Panc1 (cell line): ENCODE data around the gene MGME1. TPM values are rescaled to one million over a fixed set of nuclear protein-coding genes. Genes with fewer than 3 reads are reported as not detected.

ENCODE experiments used
- ATAC-seq: fragments of 200-7000 bp; cut with Tn5 transposase; 2 replicates; pipeline ENCODE4 v1.9.1; 2020; ENCODE audit warnings: mild to moderate bottlenecking, moderate library complexity
- BruUV-seq: library from RNA; stranded (reverse); fragments of 400-500 nt; replicated peaks from 2 replicates; lab custom pipeline; 2021; lab: Mats Ljungman, UMichigan
- CTCF ChIA-PET: fragments of 300-600 bp; sonication (Branson Sonifier 250); formaldehyde crosslinking; loops from one replicate; lab custom pipeline; 2022; ENCODE audit warnings: antibody characterized with exemption; lab: Charles Lee
- POLR2A ChIA-PET: fragments of 300-600 bp; sonication (Branson Sonifier 250); formaldehyde crosslinking; loops from one replicate; lab custom pipeline; 2022; ENCODE audit warnings: antibody characterized with exemption; lab: Charles Lee
- DNase-seq: peaks from one replicate; pipeline ENCODE4 v3.0.0-alpha.2; 2010; ENCODE audit warnings: low read depth, low spot score
- H3K27ac ChIP-seq: 2 replicates; pipeline ENCODE4 v1.5.1; 2011; ENCODE audit warnings: mild to moderate bottlenecking, low read length, inconsistent platforms
- H3K27me3 ChIP-seq: fragments of 200-500 bp; sonication (Bioruptor generic); 2 replicates; pipeline ENCODE4 v1.6.0; 2014; ENCODE audit warnings: low read length, inconsistent platforms; ENCODE audit not compliant: control insufficient read depth, insufficient read depth
- H3K36me3 ChIP-seq: fragments of 200-500 bp; sonication (Bioruptor generic); 2 replicates; pipeline ENCODE4 v1.5.1; 2014; ENCODE audit warnings: inconsistent platforms, mild to moderate bottlenecking, low read length, moderate library complexity; ENCODE audit not compliant: control insufficient read depth, insufficient read depth
- H3K4me1 ChIP-seq: 2 replicates; pipeline ENCODE4 v1.5.1; 2011; ENCODE audit warnings: inconsistent platforms, mild to moderate bottlenecking, low read length, moderate library complexity; ENCODE audit not compliant: control insufficient read depth, insufficient read depth
- H3K4me3 ChIP-seq, 2 experiments: 2 replicates each; pipeline ENCODE4 v1.5.1; 2011 to 2012; ENCODE audit warnings: low read depth in 2 of 2, low read length in 2 of 2, mild to moderate bottlenecking in 2 of 2, inconsistent platforms in 1 of 2, moderate library complexity in 1 of 2
- H3K9me3 ChIP-seq: fragments of 200-500 bp; sonication (Bioruptor generic); 2 replicates; pipeline ENCODE4 v1.5.1; 2014; ENCODE audit warnings: low read depth, mild to moderate bottlenecking, inconsistent platforms, low read length, moderate library complexity; ENCODE audit not compliant: control insufficient read depth, insufficient read depth
- POLR2AphosphoS5 ChIP-seq: IDR thresholded peaks from 2 replicates; pipeline ENCODE4 v1.6.1; 2012; ENCODE audit warnings: mild to moderate bottlenecking, low read depth, low read length, moderate library complexity
- SIN3A ChIP-seq: IDR thresholded peaks from 2 replicates; pipeline ENCODE4 v1.6.1; 2012; ENCODE audit warnings: low read depth, mild to moderate bottlenecking, low read length, moderate library complexity, borderline replicate concordance; ENCODE audit not compliant: insufficient read depth
- TCF7L2 ChIP-seq: IDR thresholded peaks from 2 replicates; pipeline ENCODE4 v1.6.1; 2011; ENCODE audit warnings: mild to moderate bottlenecking, low read depth, low read length, inconsistent platforms
- in situ Hi-C: cut with HindIII; loops from 2 replicates; pipeline ENCODE4 v1.10.0; 2016; ENCODE audit warnings: low sequenced_read_pairs, low pct_unique_long_range_greater_than_20kb
- intact Hi-C: fragments of 100-400 bp; cut with micrococcal nuclease; formaldehyde crosslinking; loops from one replicate; pipeline ENCODE4 v1.10.0; 2022; ENCODE audit not compliant: unreplicated experiment
- total RNA-seq: library from RNA; stranded (reverse); gene quantifications from one replicate; pipeline ENCODE4 v1.2.1, GENCODE V29; 2021; ENCODE audit not compliant: unreplicated experiment
- TF ChIP-seq, protein P1 (sequence below), 2 experiments: IDR thresholded peaks; 2 replicates each; pipeline ENCODE4 v1.6.1; 2011 to 2012; ENCODE audit warnings: low read depth in 2 of 2, control low read depth in 1 of 2, low read length in 1 of 2, mild to moderate bottlenecking in 1 of 2, moderate library complexity in 1 of 2; ENCODE audit not compliant: insufficient read depth in 1 of 2
- TF ChIP-seq, protein P2 (sequence below): fragments of 450-650 bp; IDR thresholded peaks from 2 replicates; pipeline ENCODE4 v1.5.1; 2017; ENCODE audit warnings: mild to moderate bottlenecking

MGME1 gene
- total RNA-seq, 1 experiment from 2014 or later: 27.0 TPM

DNA sequence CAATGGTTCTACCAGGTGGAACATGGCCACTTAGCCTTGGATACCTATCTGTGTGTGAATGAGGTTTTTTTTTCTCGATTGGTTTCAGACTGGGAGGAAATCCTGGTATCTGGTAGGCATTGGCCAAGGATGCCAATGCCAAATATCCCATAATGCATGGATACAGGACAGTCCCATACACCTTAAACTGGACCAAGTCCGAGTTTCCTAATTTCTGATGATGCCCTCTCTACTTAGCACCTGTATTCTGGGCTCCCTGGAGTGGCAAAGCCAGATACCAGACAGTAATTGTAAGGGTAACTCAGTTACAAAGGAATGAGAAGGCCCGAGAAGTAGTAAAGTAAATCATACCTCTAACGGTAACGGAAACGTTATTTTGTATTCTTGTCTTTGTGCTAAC lies 18.1 kb upstream of the MGME1 start:
- Histone ChIP-seq H3K4me1 (no peaks in the 10 kb centered on the region), H3K36me3 (peaks cover 90% of the 10 kb centered on the region), H3K9me3 (no peaks in the 10 kb centered on the region), H3K27ac (no peak overlapping the region), H3K4me3 (no peak overlapping the region), H3K27me3 (no peaks in the 10 kb centered on the region)
- in situ Hi-C loops: no loop called here
- CTCF ChIA-PET: interaction anchor here (1.2 kb wide), 1 partner anchor 12 kb away, joined by 3 read pairs; no protein-coding TSS in a partner anchor
- no peak for DNase-seq
- intact Hi-C loops: no loop called here
- POLR2A ChIA-PET: no interaction called here
- TF ChIP-seq, protein P1, sequence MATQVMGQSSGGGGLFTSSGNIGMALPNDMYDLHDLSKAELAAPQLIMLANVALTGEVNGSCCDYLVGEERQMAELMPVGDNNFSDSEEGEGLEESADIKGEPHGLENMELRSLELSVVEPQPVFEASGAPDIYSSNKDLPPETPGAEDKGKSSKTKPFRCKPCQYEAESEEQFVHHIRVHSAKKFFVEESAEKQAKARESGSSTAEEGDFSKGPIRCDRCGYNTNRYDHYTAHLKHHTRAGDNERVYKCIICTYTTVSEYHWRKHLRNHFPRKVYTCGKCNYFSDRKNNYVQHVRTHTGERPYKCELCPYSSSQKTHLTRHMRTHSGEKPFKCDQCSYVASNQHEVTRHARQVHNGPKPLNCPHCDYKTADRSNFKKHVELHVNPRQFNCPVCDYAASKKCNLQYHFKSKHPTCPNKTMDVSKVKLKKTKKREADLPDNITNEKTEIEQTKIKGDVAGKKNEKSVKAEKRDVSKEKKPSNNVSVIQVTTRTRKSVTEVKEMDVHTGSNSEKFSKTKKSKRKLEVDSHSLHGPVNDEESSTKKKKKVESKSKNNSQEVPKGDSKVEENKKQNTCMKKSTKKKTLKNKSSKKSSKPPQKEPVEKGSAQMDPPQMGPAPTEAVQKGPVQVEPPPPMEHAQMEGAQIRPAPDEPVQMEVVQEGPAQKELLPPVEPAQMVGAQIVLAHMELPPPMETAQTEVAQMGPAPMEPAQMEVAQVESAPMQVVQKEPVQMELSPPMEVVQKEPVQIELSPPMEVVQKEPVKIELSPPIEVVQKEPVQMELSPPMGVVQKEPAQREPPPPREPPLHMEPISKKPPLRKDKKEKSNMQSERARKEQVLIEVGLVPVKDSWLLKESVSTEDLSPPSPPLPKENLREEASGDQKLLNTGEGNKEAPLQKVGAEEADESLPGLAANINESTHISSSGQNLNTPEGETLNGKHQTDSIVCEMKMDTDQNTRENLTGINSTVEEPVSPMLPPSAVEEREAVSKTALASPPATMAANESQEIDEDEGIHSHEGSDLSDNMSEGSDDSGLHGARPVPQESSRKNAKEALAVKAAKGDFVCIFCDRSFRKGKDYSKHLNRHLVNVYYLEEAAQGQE (IDR thresholded peaks at IDR 0.05; ENCODE audit: insufficient read depth in 1 of 2, low read depth in 2 of 2, low read length in 1 of 2): no peak
- TF ChIP-seq POLR2AphosphoS5: no peak
- TF ChIP-seq, protein P2, sequence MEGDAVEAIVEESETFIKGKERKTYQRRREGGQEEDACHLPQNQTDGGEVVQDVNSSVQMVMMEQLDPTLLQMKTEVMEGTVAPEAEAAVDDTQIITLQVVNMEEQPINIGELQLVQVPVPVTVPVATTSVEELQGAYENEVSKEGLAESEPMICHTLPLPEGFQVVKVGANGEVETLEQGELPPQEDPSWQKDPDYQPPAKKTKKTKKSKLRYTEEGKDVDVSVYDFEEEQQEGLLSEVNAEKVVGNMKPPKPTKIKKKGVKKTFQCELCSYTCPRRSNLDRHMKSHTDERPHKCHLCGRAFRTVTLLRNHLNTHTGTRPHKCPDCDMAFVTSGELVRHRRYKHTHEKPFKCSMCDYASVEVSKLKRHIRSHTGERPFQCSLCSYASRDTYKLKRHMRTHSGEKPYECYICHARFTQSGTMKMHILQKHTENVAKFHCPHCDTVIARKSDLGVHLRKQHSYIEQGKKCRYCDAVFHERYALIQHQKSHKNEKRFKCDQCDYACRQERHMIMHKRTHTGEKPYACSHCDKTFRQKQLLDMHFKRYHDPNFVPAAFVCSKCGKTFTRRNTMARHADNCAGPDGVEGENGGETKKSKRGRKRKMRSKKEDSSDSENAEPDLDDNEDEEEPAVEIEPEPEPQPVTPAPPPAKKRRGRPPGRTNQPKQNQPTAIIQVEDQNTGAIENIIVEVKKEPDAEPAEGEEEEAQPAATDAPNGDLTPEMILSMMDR: no peak
- no peak for ATAC-seq
- BruUV-seq: no TSS peak

DNA sequence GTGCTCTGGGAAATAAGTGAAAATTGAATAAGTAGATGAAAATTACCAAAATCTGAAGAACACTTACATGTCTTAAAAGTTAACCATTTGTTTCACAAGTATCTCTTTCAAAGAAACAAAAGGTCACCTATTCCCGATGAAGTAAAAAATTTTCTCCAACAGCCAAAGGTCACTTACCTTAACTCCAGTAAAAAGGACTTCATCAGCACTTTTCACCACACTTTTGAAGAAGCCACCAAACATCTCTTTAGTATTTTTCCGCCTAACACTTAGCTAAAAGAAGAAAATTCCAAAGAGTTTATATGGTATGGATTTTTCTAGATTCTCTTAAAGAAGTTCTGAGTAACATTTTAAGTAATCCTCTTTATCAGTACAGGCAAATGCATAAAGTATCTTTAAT lies 17.5 kb upstream of the MGME1 start:
- Histone ChIP-seq H3K27ac (no peak overlapping the region), H3K27me3 (no peaks in the 10 kb centered on the region), H3K4me1 (no peaks in the 10 kb centered on the region), H3K4me3 (no peak overlapping the region), H3K9me3 (no peaks in the 10 kb centered on the region), H3K36me3 (peaks cover 90% of the 10 kb centered on the region)
- ChIA-PET CTCF (no interaction called here), POLR2A (no interaction called here)
- in situ Hi-C loops: no loop called here
- no peak for ATAC-seq
- DNase-seq: no peak
- no TSS peak for BruUV-seq
- intact Hi-C loops: no loop called here
- TF ChIP-seq, protein P2: no peak
- TF ChIP-seq TCF7L2 (no peak), SIN3A (no peak), POLR2AphosphoS5 (no peak)
- TF ChIP-seq, protein P1 (IDR thresholded peaks at IDR 0.05; ENCODE audit: insufficient read depth in 1 of 2, low read depth in 2 of 2, low read length in 1 of 2): no peak
